PC-3 (cell line): ENCODE measurements around the gene P2RY2.

Experiments
- EZH2 ChIP-seq: fragments of 300-600 bp; sonication (generic); IDR thresholded peaks from one replicate; pipeline ENCODE4 v1.6.1; 2017; ENCODE audit warnings: antibody characterized with exemption, mild to moderate bottlenecking, low read length; ENCODE audit not compliant: unreplicated experiment
- TF ChIP-seq, protein P1 (sequence below): fragments of 300-600 bp; sonication (generic); conservative IDR thresholded peaks from 2 replicates; pipeline ENCODE4 v1.5.1; 2017; ENCODE audit warnings: antibody characterized with exemption, low read depth, mild to moderate bottlenecking, low read length

DNA sequence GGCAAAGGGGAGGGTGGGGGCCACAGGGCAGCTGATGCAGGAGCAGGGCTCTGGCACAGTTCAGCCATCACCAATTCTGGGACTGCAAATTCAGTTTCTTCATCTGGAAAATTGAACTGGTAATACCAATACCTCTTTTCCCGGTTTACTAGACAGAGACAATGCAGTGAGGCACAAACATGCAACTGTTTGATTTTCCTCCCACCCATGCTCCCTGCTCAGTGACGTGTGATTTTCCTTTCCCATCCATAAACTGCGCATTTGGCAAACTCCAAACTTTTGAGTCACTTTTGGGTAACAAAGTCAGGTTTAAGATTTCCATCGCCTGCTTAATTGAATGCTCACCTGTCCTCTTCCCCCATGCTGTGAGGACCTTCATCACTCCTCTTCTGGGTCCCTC lies 23.2 kb downstream of the P2RY2 start:
- TF ChIP-seq, protein P1, sequence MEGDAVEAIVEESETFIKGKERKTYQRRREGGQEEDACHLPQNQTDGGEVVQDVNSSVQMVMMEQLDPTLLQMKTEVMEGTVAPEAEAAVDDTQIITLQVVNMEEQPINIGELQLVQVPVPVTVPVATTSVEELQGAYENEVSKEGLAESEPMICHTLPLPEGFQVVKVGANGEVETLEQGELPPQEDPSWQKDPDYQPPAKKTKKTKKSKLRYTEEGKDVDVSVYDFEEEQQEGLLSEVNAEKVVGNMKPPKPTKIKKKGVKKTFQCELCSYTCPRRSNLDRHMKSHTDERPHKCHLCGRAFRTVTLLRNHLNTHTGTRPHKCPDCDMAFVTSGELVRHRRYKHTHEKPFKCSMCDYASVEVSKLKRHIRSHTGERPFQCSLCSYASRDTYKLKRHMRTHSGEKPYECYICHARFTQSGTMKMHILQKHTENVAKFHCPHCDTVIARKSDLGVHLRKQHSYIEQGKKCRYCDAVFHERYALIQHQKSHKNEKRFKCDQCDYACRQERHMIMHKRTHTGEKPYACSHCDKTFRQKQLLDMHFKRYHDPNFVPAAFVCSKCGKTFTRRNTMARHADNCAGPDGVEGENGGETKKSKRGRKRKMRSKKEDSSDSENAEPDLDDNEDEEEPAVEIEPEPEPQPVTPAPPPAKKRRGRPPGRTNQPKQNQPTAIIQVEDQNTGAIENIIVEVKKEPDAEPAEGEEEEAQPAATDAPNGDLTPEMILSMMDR, result no peak
- no peak for TF ChIP-seq EZH2
